ENCODE measurements around the gene HECW1.

The HECW1 gene

GRCh38 chr7:43295429-43295828 is 183.0 kb downstream of the HECW1 start:
- TF ChIP-seq CTCF (IDR thresholded peaks at IDR 0.05), result no peak

- no peak for TF ChIP-seq CTCF (IDR thresholded peaks at IDR 0.05)
These were observed 183.9 kb downstream of the HECW1 start for GRCh38 chr7:43296306-43296705.

GRCh38 chr7:43298617-43299016 is 186.2 kb downstream of the HECW1 start:
- TF ChIP-seq CTCF (IDR thresholded peaks at IDR 0.05), result no peak

GRCh38 chr7:43300121-43300520 is 187.7 kb downstream of the HECW1 start:
- no peak for TF ChIP-seq CTCF (IDR thresholded peaks at IDR 0.05)

GRCh38 chr7:43302211-43302711 is 189.8 kb downstream of the HECW1 start:
- TF ChIP-seq CTCF (IDR thresholded peaks at IDR 0.05), result no peak

GRCh38 chr7:43302773-43303460 is 190.5 kb downstream of the HECW1 start:
- no peak for TF ChIP-seq CTCF (IDR thresholded peaks at IDR 0.05)

- no peak for TF ChIP-seq CTCF (IDR thresholded peaks at IDR 0.05)
These were observed 191.3 kb downstream of the HECW1 start for GRCh38 chr7:43303740-43304241.

Measured in LNCAP (cell line).